ENCODE measurements around the gene ACTRT2. TPM values are rescaled to one million over a fixed set of nuclear protein-coding genes. Genes with fewer than 3 reads are reported as not detected.

Gene ACTRT2
- total and polyA plus RNA-seq, 2 donors (not counting 3 experiments of a cell fraction or from before 2014, with no cell fraction given) = not detected

DNA sequence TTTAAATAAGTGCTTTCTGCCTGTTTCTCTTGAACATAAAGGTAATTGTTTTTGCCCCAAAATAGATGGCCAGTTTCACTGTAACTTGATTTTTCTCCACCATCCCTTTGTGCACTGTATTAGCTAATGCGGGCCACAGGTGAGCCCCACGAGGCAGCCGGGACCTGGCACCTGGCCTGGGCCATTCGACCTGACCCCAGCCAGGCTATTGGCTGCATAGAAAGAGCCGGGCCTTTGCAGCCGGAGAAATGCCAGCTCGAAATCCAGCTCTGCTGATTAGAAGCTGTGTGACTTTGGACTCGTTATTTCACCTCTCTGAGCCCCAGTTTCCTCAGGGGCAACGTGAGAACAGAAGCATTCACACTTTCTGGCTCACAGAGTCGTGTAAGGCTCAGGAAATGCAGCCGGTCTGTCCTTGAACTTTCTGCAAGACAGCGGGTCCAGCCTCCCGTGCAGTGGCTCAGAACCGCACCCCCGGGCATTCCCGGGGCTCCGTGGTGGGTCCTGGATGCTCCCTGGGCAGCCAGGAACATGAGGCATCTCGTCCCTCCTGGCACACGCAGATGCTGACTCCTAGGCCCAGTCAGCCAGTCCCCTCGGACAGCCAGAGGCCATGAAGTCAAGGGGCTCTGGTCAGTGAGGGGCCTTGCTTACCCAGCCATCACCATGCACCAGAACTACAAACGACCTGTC lies 37.4 kb upstream of the ACTRT2 start:
- no peaks in the 10 kb centered on the region for H3K9me1 ChIP-seq (replicated peaks; ENCODE audit: control insufficient read depth, extremely low read depth, insufficient read depth, low read length)
- no peaks in the 10 kb centered on the region for H3K27me3 ChIP-seq (ENCODE audit: control insufficient read depth in 2 of 2, insufficient read depth in 2 of 2, low read length in 2 of 2)
- H3K4me2 ChIP-seq (ENCODE audit: insufficient read depth, low read length) = no peak overlapping the region
- intact Hi-C loops (cut with micrococcal nuclease) (no loop called here), dilution Hi-C loops (cut with MboI; ENCODE audit: extremely low pct_ligation_motif_present, low sequenced_read_pairs) (no loop called here)
- ChIA-PET POLR2A (no interaction called here), CTCF (no interaction called here)
- DNase-seq (ENCODE audit: low read depth, low spot score) (no peak), FAIRE-seq (no peak)
- TF ChIP-seq FOS (IDR thresholded peaks at IDR 0.05; ENCODE audit: borderline replicate concordance, insufficient read depth, low read length) (no peak), GATA2 (IDR thresholded peaks at IDR 0.05; ENCODE audit: insufficient read depth, insufficient read length, low read depth, low read length) (no peak), POLR2A (IDR thresholded peaks at IDR 0.05; ENCODE audit: low read depth, low read length) (no peak), EZH2 (IDR thresholded peaks at IDR 0.05; ENCODE audit: borderline replicate concordance, low read depth, low read length, severe bottlenecking) (no peak), MYC (IDR thresholded peaks at IDR 0.05; ENCODE audit: low read depth, low read length) (no peak), JUN (IDR thresholded peaks at IDR 0.05; ENCODE audit: borderline replicate concordance, insufficient read depth, insufficient read length, low read depth) (no peak), POLR2AphosphoS5 (IDR thresholded peaks at IDR 0.05; ENCODE audit: insufficient read depth, low read depth, low read length) (no peak)
- TF ChIP-seq, protein P1, sequence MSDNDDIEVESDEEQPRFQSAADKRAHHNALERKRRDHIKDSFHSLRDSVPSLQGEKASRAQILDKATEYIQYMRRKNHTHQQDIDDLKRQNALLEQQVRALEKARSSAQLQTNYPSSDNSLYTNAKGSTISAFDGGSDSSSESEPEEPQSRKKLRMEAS (IDR thresholded peaks at IDR 0.05; ENCODE audit: insufficient read depth, insufficient read length) = no peak
- TF ChIP-seq, protein P2, sequence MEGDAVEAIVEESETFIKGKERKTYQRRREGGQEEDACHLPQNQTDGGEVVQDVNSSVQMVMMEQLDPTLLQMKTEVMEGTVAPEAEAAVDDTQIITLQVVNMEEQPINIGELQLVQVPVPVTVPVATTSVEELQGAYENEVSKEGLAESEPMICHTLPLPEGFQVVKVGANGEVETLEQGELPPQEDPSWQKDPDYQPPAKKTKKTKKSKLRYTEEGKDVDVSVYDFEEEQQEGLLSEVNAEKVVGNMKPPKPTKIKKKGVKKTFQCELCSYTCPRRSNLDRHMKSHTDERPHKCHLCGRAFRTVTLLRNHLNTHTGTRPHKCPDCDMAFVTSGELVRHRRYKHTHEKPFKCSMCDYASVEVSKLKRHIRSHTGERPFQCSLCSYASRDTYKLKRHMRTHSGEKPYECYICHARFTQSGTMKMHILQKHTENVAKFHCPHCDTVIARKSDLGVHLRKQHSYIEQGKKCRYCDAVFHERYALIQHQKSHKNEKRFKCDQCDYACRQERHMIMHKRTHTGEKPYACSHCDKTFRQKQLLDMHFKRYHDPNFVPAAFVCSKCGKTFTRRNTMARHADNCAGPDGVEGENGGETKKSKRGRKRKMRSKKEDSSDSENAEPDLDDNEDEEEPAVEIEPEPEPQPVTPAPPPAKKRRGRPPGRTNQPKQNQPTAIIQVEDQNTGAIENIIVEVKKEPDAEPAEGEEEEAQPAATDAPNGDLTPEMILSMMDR (IDR thresholded peaks at IDR 0.05; ENCODE audit: extremely low read depth in 1 of 2, insufficient read depth in 1 of 2, low read depth in 1 of 2, low read length in 2 of 2) = no peak
- no peak overlapping the region for H2AFZ ChIP-seq (ENCODE audit: low read depth, low read length)
- H3K36me3 ChIP-seq (ENCODE audit: control insufficient read depth in 2 of 2, extremely low read depth in 1 of 2, insufficient read depth in 2 of 2, low read length in 2 of 2) = no peaks in the 10 kb centered on the region
- H3K4me1 ChIP-seq (ENCODE audit: control insufficient read depth, extremely low read depth, insufficient read depth, low read length) = no peaks in the 10 kb centered on the region
- no peak overlapping the region for H3K9ac ChIP-seq (replicated peaks; ENCODE audit: extremely low read depth, insufficient read depth, low read length)
- BruUV-seq (replicated peaks) = no TSS peak
- H3K27ac ChIP-seq (ENCODE audit: insufficient read depth, low read depth, low read length) = no peak overlapping the region
- no peaks in the 10 kb centered on the region for H4K20me1 ChIP-seq (replicated peaks; ENCODE audit: control insufficient read depth, extremely low read depth, insufficient read depth, low read length)
- peaks cover 5% of the 10 kb centered on the region for H3K9me3 ChIP-seq (replicated peaks; ENCODE audit: control insufficient read depth, insufficient read depth, low read length)
- no peak overlapping the region for H3K4me3 ChIP-seq (replicated peaks in 1 of 3; ENCODE audit: insufficient read depth in 1 of 3, low read depth in 1 of 3, low read length in 3 of 3)
- H3K79me2 ChIP-seq (ENCODE audit: control insufficient read depth, insufficient read depth, low read length) = no peaks in the 10 kb centered on the region

Measured in endothelial cell of umbilical vein (primary cell).